IMR-90 (cell line): Measurements from ENCODE around the gene LRRC57. TPM values are rescaled to one million over a fixed set of nuclear protein-coding genes. Genes with fewer than 3 reads are reported as not detected.

ENCODE experiments used
- ATAC-seq: fragments of 200-7000 bp; cut with Tn5 transposase; 2 replicates; pipeline ENCODE4 v1.9.1; 2020; ENCODE audit warnings: low read depth, mild to moderate bottlenecking, moderate library complexity
- BruUV-seq: library from RNA; stranded (reverse); fragments of 400-500 nt; replicated peaks from 2 replicates; lab custom pipeline; 2021; lab: Mats Ljungman, UMichigan
- CTCF ChIA-PET: fragments of 300-600 bp; formaldehyde crosslinking; extraction: SDS; loops from one replicate; lab custom pipeline; 2021; ENCODE audit warnings: antibody characterized with exemption; lab: Yijun Ruan, JAX
- POLR2A ChIA-PET: fragments of 300-600 bp; sonication (Branson Sonifier 250); formaldehyde crosslinking; loops from one replicate; lab custom pipeline; 2022; ENCODE audit warnings: antibody characterized with exemption; ENCODE audit not compliant: unreplicated experiment; lab: Charles Lee
- DNase-seq: peaks from one replicate; pipeline ENCODE4 v3.0.0; 2013
- H2AFZ ChIP-seq: replicated peaks from 2 replicates; pipeline ENCODE3; 2013; ENCODE audit warnings: low read length, mild to moderate bottlenecking; ENCODE audit not compliant: poor library complexity
- H2AK5ac ChIP-seq: 2 replicates; pipeline ENCODE4 v1.6.1; 2013; ENCODE audit warnings: low read depth, low read length, inconsistent platforms
- H2AK9ac ChIP-seq: replicated peaks from 2 replicates; pipeline ENCODE3; 2013; ENCODE audit warnings: mild to moderate bottlenecking, low read depth, low read length, moderate library complexity; ENCODE audit not compliant: poor library complexity
- H2BK120ac ChIP-seq: 2 replicates; pipeline ENCODE4 v1.6.1; 2013; ENCODE audit warnings: low read depth, low read length, inconsistent platforms
- H2BK15ac ChIP-seq: 3 replicates; pipeline ENCODE4 v1.6.1; 2013; ENCODE audit warnings: low read depth, low read length, inconsistent platforms
- H2BK20ac ChIP-seq: 2 replicates; pipeline ENCODE4 v1.6.1; 2013; ENCODE audit warnings: low read depth, mild to moderate bottlenecking, inconsistent platforms, low read length, moderate library complexity
- H2BK5ac ChIP-seq: 2 replicates; pipeline ENCODE4 v1.6.1; 2013; ENCODE audit warnings: mild to moderate bottlenecking, low read depth, low read length, inconsistent platforms; ENCODE audit not compliant: poor library complexity, severe bottlenecking
- H3K14ac ChIP-seq: replicated peaks from 2 replicates; pipeline ENCODE4 v1.6.1; 2013; ENCODE audit warnings: low read depth, low read length, inconsistent platforms
- H3K18ac ChIP-seq: 2 replicates; pipeline ENCODE4 v1.6.1; 2013; ENCODE audit warnings: low read depth, low read length, control low read depth
- H3K23ac ChIP-seq: 2 replicates; pipeline ENCODE4 v1.6.1; 2013; ENCODE audit warnings: low read depth, low read length, inconsistent platforms
- H3K27ac ChIP-seq: 2 replicates; pipeline ENCODE4 v1.5.1; 2013; ENCODE audit warnings: mild to moderate bottlenecking, control low read depth, low read length; ENCODE audit not compliant: insufficient read depth
- H3K27me3 ChIP-seq: 2 replicates; pipeline ENCODE4 v1.6.1; 2013; ENCODE audit warnings: low read length; ENCODE audit not compliant: control insufficient read depth, insufficient read depth
- H3K36me3 ChIP-seq: 2 replicates; pipeline ENCODE4 v1.6.1; 2013; ENCODE audit warnings: low read length, mixed read lengths; ENCODE audit not compliant: control insufficient read depth, insufficient read depth
- H3K4ac ChIP-seq: 2 replicates; pipeline ENCODE4 v1.6.1; 2013; ENCODE audit warnings: low read depth, low read length, inconsistent platforms
- H3K4me1 ChIP-seq: 2 replicates; pipeline ENCODE4 v1.6.1; 2013; ENCODE audit warnings: low read length, mixed read lengths; ENCODE audit not compliant: control insufficient read depth, insufficient read depth
- H3K4me2 ChIP-seq: 2 replicates; pipeline ENCODE4 v1.6.1; 2013; ENCODE audit warnings: low read depth, mild to moderate bottlenecking, control low read depth, low read length, moderate library complexity
- H3K4me3 ChIP-seq: 2 replicates; pipeline ENCODE4 v1.5.1; 2013; ENCODE audit warnings: low read depth, mild to moderate bottlenecking, control low read depth, low read length, moderate library complexity; ENCODE audit not compliant: insufficient read depth
- H3K56ac ChIP-seq: 2 replicates; pipeline ENCODE4 v1.6.1; 2013; ENCODE audit warnings: low read length, inconsistent platforms; ENCODE audit not compliant: insufficient read depth; ENCODE audit errors: extremely low read depth
- H3K79me1 ChIP-seq, 2 experiments: 2 replicates each; pipeline ENCODE4 v1.6.1; 2013; ENCODE audit warnings: low read length in 2 of 2, inconsistent platforms in 1 of 2, low read depth in 1 of 2
- H3K9ac ChIP-seq: 2 replicates; pipeline ENCODE4 v1.6.1; 2013; ENCODE audit warnings: low read depth, low read length, control low read depth
- H3K9me1 ChIP-seq: 2 replicates; pipeline ENCODE4 v1.6.1; 2013; ENCODE audit warnings: low read length, inconsistent platforms; ENCODE audit not compliant: insufficient read depth
- H3K9me3 ChIP-seq: 2 replicates; pipeline ENCODE4 v1.6.1; 2013; ENCODE audit warnings: low read length; ENCODE audit not compliant: control insufficient read depth, insufficient read depth
- H4K20me1 ChIP-seq: 2 replicates; pipeline ENCODE4 v1.6.1; 2013; ENCODE audit warnings: low read length, inconsistent platforms; ENCODE audit not compliant: insufficient read depth
- H4K5ac ChIP-seq: 2 replicates; pipeline ENCODE4 v1.6.1; 2013; ENCODE audit warnings: mild to moderate bottlenecking, low read depth, low read length, control low read depth
- H4K8ac ChIP-seq, 2 experiments: 2 replicates each; pipeline ENCODE4 v1.6.1; 2013; ENCODE audit warnings: low read depth in 2 of 2, low read length in 2 of 2, control low read depth in 1 of 2, inconsistent platforms in 1 of 2
- H4K91ac ChIP-seq: 2 replicates; pipeline ENCODE4 v1.6.1; 2013; ENCODE audit warnings: low read depth, low read length, inconsistent platforms; ENCODE audit not compliant: insufficient read depth
- BHLHE40 ChIP-seq: fragments of 150-350 bp; IDR thresholded peaks from 2 replicates; pipeline ENCODE4 v1.6.1; 2016; ENCODE audit warnings: mild to moderate bottlenecking, low read depth, low read length
- CHD1 ChIP-seq: IDR thresholded peaks from 2 replicates; pipeline ENCODE4 v1.6.1; 2012; ENCODE audit warnings: low read depth, low read length, improper control_type of control experiment
- CTCF ChIP-seq: conservative IDR thresholded peaks from 2 replicates; pipeline ENCODE4 v1.5.1; 2012; ENCODE audit warnings: mild to moderate bottlenecking, low read depth, low read length, improper control_type of control experiment
- ELK1 ChIP-seq: fragments of 150-350 bp; IDR thresholded peaks from 2 replicates; pipeline ENCODE4 v1.6.1; 2016; ENCODE audit warnings: low read depth, mild to moderate bottlenecking, low read length, moderate library complexity, borderline replicate concordance
- FOS ChIP-seq: fragments of 150-350 bp; IDR thresholded peaks from 2 replicates; pipeline ENCODE4 v1.6.1; 2016; ENCODE audit warnings: low read depth, low read length
- MAFK ChIP-seq: IDR thresholded peaks from 2 replicates; pipeline ENCODE4 v1.6.1; 2012; ENCODE audit warnings: low read depth, low read length, improper control_type of control experiment
- MXI1 ChIP-seq: IDR thresholded peaks from 2 replicates; pipeline ENCODE4 v1.6.1; 2012; ENCODE audit warnings: low read depth, mild to moderate bottlenecking, low read length, moderate library complexity, borderline replicate concordance
- RAD21 ChIP-seq: IDR thresholded peaks from 2 replicates; pipeline ENCODE4 v1.6.1; 2012; ENCODE audit warnings: low read length, improper control_type of control experiment
- RCOR1 ChIP-seq: IDR thresholded peaks from 2 replicates; pipeline ENCODE4 v1.6.1; 2012; ENCODE audit warnings: mild to moderate bottlenecking, low read length, improper control_type of control experiment; ENCODE audit not compliant: insufficient replicate concordance
- RFX5 ChIP-seq: IDR thresholded peaks from 2 replicates; pipeline ENCODE4 v1.8.0; 2012; ENCODE audit warnings: low read depth, mild to moderate bottlenecking, low read length, moderate library complexity
- USF2 ChIP-seq: fragments of 150-350 bp; IDR thresholded peaks from 2 replicates; pipeline ENCODE4 v1.6.1; 2017; ENCODE audit warnings: mild to moderate bottlenecking, antibody characterized with exemption, low read length, low read depth
- WGBS, 2 experiments: methylation state at CpG; one replicate each; pipeline versions ENCODE4 v1.1.5 to v1.1.7; 2013; ENCODE audit warnings: missing lambda C conversion rate in 2 of 2; ENCODE audit not compliant: insufficient read length in 1 of 2; ENCODE audit errors: extremely low coverage in 2 of 2; 5-methylcytosine and 5-hydroxymethylcytosine counted together
- dilution Hi-C: fragments of 300-500 bp; cut with HindIII; formaldehyde crosslinking; loops from one replicate; pipeline ENCODE4 v1.14.3; 2018; ENCODE audit warnings: low sequenced_read_pairs; ENCODE audit not compliant: unreplicated experiment
- in situ Hi-C: fragments of 300-500 bp; cut with MboI; formaldehyde crosslinking; loops from 3 replicates; pipeline ENCODE4 v1.14.3; 2019; ENCODE audit warnings: low sequenced_read_pairs, inconsistent platforms, mixed read lengths
- intact Hi-C: fragments of 100-400 bp; cut with micrococcal nuclease; formaldehyde crosslinking; loops from 2 replicates; pipeline ENCODE4 v1.10.0; 2022
- polyA plus RNA-seq, 3 experiments: library from polyadenylated mRNA; depleted of rRNA; stranded (reverse); fragments of >200 nt; gene quantifications; 2 replicates each; pipeline ENCODE4 v1.2.3, GENCODE V29; 2012; ENCODE audit warnings: low replicate concordance in 1 of 3
- total RNA-seq: library from RNA; depleted of rRNA; stranded (reverse); fragments of >200 nt; gene quantifications from 2 replicates; pipeline ENCODE4 v1.2.3, GENCODE V29; 2012

LRRC57 gene
- total and polyA plus RNA-seq, 2 of the 4 experiments (the other 2 are of a cell fraction): 9.5 to 11.3 TPM

GRCh38 chr15:42558739-42559138, 10.1 kb upstream of the LRRC57 start:
- Histone ChIP-seq H3K27ac (no peak overlapping the region), H3K36me3 (peaks cover 14% of the 10 kb centered on the region), H3K9me1 (no peaks in the 10 kb centered on the region; the same call in 1 of the 2 replicates), H2BK15ac (no peak overlapping the region), H4K5ac (no peak overlapping the region), H4K20me1 (no peaks in the 10 kb centered on the region), H3K18ac (no peak overlapping the region), H3K14ac (no peak overlapping the region), H4K8ac (no peak overlapping the region), H3K4ac (no peak overlapping the region), H2AK5ac (no peak overlapping the region), H3K27me3 (no peaks in the 10 kb centered on the region), H3K23ac (no peak overlapping the region), H4K91ac (no peak overlapping the region), H3K56ac (no peak overlapping the region), H2BK20ac (no peak overlapping the region), H3K9ac (no peak overlapping the region), H2AK9ac (no peak overlapping the region), H3K79me1 (peaks cover 6 to 19% of the 10 kb centered on the region in 2 experiments), H2BK120ac (no peak overlapping the region), H3K9me3 (no peaks in the 10 kb centered on the region), H3K4me2 (no peak overlapping the region), H2BK5ac (no peak overlapping the region), H3K4me3 (no peak overlapping the region), H3K4me1 (no peaks in the 10 kb centered on the region), H2AFZ (no peak overlapping the region)
- in situ Hi-C loops: no loop called here
- TF ChIP-seq CTCF (no peak), RCOR1 (no peak), CHD1 (no peak), RAD21 (no peak), USF2 (no peak), FOS (no peak), MAFK (no peak), MXI1 (no peak), RFX5 (no peak), BHLHE40 (no peak), ELK1 (no peak)
- dilution Hi-C loops: no loop called here
- no TSS peak for BruUV-seq
- DNase-seq: no peak
- POLR2A ChIA-PET: no interaction called here
- CTCF ChIA-PET: interaction anchor here (0.6 kb wide), 1 partner anchor 127 kb away, joined by 4 read pairs; no protein-coding TSS in a partner anchor
- intact Hi-C loops: no loop called here
- no peak for ATAC-seq
- WGBS, 2 experiments: no CpG with 5 or more reads among the region's 3 CpGs
